H1 (cell line): Measurements from ENCODE around the gene DCK. TPM values are rescaled to one million over a fixed set of nuclear protein-coding genes. Genes with fewer than 3 reads are reported as not detected.

Source experiments
- CHD7 ChIP-seq: fragments of 300-600 bp; sonication (generic); IDR thresholded peaks from 2 replicates; pipeline ENCODE4 v1.7.1; 2012; ENCODE audit warnings: low read length, moderate library complexity, mild to moderate bottlenecking, inconsistent platforms; ENCODE audit not compliant: insufficient replicate concordance
- polyA plus RNA-seq, 7 experiments: library from polyadenylated mRNA; depleted of rRNA in 3 of 7; stranded (reverse) in 5 of 7; unstranded in 2 of 7; fragments of >200 nt in 5 of 7; fragments of 200-250 nt in 2 of 7; gene quantifications; 1 replicate in 5 of 7; 2 replicates in 1 of 7; 4 replicates in 1 of 7; pipeline versions ENCODE4 v1.2.1 to v1.2.3, GENCODE V29; 2011 to 2013; ENCODE audit warnings: missing spikeins in 2 of 7, mixed read lengths in 2 of 7
- total RNA-seq: library from RNA; stranded (reverse); fragmentation: NEBNext Ultra II Directional; extraction: Animal tissue kit (Norgen Biotek cat#: 25700); gene quantifications from 2 replicates; pipeline ENCODE4 v1.2.1, GENCODE V29; 2021

Gene DCK
- total and polyA plus RNA-seq, 2 of the 8 experiments (the other 6 are each of a cell fraction or from before 2014, with no cell fraction given), result 4.8 to 18.1 TPM

DNA sequence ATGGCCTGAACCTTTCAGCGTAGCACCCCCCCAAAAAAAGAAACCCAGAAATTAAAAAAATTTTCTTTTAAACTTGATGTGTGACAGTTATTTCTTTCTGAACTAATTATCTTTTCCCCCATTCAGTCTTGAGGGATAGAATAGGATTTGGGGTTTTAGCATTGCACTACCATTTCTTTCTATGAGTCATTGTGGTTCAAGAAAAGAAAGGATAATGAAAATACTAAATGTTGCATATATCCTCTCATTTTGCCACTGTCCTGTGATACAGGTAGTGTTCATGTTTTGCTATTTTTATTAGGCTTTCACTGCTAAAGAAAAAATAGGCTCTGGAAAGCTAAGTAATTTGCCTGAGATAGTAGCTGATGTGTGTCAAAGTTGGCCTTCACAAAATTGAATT lies 39.4 kb upstream of the DCK start (continued):
- TF ChIP-seq CHD7, result no peak
- TF ChIP-seq, all 59 proteins: peak for 0
